Right hindlimb (tissue), 1 donor: Measurements from ENCODE around the gene TBC1D10A.

ENCODE experiments used
- DNase-seq: peaks from one replicate; pipeline ENCODE4 v3.0.0-alpha.2; 2018

Gene TBC1D10A

GRCh38 chr22:30265131-30265720, 61.5 kb downstream of the TBC1D10A start:
- DNase-seq: no peak

DNA sequence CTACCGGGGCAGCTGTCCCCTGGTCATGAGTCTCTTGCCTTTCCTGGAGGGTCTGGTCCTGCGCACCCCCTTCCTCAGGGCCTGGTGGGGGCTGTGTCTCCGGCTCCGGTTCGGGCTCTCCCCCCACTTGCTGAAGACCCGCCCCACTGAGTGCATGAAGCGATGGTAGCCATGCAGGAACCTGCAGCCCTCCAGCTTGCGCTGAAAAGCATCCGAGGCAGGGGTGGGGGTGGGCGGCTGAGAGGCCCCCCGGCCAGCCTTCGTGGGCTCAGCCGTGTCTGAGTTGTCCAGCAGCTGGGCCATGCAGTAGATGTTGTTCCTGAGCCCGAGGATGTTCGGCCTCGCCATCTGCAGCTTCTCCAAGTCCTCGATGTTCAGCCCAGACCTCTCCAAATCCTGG, 62.9 kb downstream of the TBC1D10A start:
- no peak for DNase-seq

DNA sequence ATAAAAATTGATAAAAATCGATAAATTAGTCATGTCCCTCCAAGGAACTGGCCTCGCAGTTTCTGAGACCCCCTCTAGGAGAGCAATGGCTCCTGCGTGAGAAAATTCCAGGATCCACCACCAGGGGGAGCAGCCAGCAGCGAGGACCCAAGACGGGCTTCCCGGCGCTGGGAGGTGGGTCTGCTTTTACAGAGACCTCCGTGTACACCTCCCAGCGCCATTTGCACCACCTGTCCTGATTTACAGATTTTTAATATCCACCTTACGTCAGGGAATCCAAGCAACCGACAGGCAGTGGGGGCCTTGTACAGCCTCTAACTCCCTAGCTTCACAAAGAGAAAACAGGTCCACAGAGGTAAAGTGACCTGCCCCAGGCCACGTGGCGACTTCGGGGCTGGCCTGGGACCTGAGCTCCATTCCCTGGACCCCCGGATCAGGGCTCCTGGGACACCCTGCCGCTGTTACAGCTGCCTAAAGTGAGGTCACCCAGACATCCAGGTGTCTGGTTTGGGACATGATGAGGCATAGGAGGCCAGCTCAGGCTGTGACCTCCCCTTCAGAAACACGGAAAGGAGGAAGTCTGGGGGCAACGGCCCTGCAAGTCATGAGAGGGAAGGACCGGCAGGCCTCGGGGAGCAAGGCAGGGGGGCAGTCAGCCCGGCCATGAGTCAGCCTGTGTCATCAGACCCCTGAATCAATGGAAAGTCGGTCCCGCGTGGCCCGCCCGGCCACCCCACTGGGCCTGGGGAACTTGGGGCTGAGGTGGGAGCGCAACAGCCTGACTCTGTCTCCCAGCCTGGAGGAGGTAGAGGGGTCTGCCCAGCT, 63.6 kb downstream of the TBC1D10A start:
- DNase-seq: peak; percentile 80

- no peak for DNase-seq
Observed at GRCh38 chr22:30262112-30262511, 64.6 kb downstream of the TBC1D10A start.

DNA sequence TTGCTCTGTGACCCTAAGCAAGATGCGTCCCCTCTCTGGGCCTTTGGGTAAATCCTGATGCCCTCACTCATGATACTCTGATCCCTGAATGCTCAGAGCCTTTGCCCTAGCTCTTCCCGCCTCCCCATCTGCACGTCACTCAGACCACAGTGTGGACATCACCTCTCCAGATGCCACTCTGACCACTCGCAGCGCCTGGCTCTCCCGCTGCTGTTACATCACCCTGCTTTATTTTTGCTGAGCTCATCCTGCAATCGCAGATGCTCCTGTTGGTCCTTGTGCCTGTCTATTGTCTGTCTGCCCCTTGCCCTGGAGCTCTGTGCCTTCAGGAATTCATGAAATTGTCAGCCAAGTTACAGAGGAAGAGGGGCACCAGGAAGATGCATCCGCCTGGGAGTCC, 65.6 kb downstream of the TBC1D10A start:
- no peak for DNase-seq

GRCh38 chr22:30260682-30261081, 66.1 kb downstream of the TBC1D10A start:
- DNase-seq: no peak

- no peak for DNase-seq
Observed at GRCh38 chr22:30260276-30260675, 66.5 kb downstream of the TBC1D10A start.

DNA sequence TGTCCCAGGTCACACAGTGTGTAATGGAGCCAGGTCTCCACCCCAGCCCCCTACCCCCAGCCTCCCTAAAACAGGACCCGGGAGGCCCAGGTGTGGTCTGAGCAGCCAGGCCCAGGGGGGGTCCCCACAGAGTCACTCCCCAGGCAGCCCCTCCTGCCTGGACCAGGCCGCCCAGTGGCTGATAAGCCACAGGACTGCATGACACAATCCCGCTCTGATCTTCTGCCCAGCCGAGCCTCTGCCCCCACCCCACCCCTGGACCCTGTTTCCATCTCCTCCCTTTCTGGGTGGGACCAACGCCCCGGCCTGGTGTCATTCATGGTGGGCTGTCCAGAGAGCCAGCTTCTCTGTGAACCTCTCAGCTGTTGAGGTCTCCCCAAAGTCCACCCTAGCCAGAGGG, 72.4 kb downstream of the TBC1D10A start:
- DNase-seq: no peak

- peak; percentile 85 for DNase-seq
Observed at GRCh38 chr22:30253205-30253852, 73.4 kb downstream of the TBC1D10A start.

GRCh38 chr22:30252411-30253204, 74.1 kb downstream of the TBC1D10A start:
- no peak for DNase-seq

DNA sequence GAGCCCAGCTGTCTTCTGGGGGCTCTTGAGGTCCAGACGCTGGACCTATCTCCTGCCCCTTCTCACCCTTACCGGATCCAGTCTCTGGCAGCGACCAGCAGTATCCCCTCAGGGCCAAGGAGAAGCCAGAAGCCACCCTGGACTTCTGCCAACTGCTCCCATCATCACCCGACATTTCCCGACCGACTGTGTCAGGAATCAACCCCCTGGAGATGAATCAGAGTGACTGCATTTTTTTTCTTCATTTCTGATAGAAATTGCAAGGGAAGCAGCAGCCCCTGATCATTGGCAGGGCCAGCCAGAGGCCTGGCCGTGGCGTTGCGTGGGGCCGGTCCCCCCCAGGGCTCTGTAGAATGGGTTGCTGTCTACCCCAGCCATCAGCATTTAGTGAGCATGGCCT, 75.0 kb downstream of the TBC1D10A start:
- DNase-seq: no peak

- DNase-seq: no peak
Observed at GRCh38 chr22:30250661-30251267, 76.0 kb downstream of the TBC1D10A start.

GRCh38 chr22:30250039-30250565, 76.6 kb downstream of the TBC1D10A start:
- DNase-seq: no peak

DNA sequence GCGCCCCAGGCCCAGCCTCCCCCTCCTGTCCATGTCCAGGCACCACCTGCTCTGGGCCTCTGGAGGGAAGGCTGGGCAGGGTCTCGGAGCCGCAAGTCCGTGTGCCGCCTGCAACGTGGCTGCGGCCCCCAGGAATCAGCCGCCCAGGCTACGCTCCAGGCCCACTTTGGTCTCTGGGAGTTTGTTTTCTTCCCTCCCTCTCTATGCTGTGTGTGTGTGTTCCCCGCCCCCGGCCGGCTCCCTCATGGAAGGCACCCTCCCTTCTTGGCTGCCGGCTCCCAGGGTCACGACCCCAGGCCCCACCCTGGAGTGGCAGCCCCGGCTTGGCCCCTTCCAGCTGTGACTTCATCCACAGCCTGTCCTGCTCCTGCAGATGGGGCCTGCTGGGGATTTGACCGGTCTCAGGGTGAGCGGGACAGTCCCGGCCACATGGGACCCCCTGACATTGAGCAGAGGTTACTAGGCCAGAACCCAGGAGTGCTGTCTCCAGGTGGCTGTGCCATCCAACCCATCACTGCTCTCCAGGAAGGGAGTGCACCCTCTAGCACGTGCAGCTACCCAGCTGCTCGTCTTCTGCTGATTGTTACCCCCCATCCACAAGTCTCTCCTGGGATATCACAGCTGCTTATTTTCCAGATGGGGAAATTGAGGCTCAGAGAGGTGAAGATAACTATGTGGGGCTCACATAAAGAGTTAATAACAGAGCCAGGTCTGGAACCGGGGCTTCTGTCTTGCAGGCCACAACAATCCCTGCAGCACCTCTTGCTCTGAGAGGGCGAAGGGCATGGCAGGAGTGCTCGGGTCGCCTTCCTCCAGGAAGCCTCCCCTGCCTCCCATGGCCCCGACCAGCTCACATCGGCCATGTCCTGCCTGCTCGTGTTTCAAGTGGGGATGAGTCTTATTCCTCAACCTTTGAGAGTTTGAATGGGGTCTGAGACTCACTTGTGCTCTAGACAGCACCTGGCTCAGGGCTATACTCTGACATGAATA, 77.4 kb downstream of the TBC1D10A start:
- peak; percentile 78 for DNase-seq

DNA sequence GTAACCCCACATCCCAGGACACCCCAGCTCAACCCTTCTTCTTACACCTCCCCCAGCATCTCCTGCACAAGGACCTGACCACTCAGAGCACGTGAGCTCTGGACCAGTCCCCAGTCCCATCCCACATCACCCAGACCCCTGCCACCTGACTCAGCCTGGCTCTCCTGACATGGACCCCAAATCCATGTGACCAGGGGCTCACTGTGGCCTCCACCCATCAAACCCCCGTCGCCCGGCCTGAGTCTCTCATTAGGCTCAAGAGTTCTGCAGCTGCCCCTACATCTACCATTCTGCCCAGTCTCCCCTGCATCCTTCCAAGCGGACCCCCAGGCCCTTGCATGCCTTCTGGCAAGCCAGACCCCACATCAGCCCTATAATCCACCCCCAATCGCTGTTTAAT, 78.3 kb downstream of the TBC1D10A start:
- no peak for DNase-seq

DNA sequence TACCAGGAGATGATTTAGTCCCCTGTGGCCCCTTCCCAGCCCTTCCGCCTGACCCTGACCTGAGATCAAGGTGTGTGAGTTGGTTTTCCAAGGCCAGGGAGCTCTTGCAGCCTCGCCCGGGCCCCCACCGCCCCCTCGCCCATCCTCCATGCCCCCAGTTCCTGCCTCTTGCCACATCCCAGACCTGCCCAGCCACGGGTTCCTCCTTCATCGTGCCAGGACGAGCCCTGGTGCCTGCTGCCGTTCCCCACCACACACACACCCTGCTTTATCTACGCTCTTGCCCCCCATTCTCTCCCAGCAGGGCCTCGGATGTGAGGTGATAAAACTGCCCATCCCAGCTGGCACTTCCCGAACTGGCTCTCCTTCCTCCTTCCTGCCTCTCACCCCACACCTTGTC, 78.8 kb downstream of the TBC1D10A start:
- DNase-seq: no peak

- no peak for DNase-seq
Observed at GRCh38 chr22:30247561-30247960, 79.2 kb downstream of the TBC1D10A start.

DNA sequence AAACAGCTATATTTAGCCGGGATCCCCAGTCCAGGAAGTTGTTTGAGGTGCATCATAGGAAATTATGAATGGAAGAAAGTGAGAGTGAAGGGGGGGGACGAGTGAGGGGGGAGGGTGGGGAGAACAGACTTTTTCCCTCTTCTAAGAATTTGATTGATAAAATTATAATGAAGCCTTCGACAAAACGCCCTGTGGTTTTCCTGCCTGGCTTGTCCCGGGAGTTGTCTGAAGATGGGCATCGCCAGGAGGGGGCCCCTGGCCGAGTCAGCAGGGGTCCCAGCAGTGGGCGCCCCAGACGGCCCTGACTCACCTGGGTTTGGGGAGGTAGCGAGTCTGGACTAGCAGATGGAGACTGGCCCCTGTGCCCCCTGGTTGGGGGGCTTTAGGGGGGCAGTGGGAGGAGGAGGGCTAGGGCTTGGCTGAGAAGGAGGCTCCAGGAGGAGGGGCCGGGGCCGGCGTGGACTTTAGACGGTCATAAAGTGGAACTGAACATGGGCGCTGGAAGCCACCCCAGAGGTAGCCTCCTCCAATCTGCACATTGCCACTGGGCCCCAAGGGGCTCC, 79.8 kb downstream of the TBC1D10A start:
- DNase-seq: no peak

GRCh38 chr22:30245985-30246813, 80.5 kb downstream of the TBC1D10A start, which contains the start of gene LIF:
Gene LIF, minus strand, starts transcription at chr22:30246759. Its CDS starts 64 bp downstream, at chr22:30246695.
- no peak for DNase-seq
